HEK293 (cell line): ENCODE data around the gene RNF19B.

ENCODE experiments used
- CTCF ChIA-PET: fragments of 350-600 bp; formaldehyde crosslinking; extraction: SDS; loops from one replicate; lab custom pipeline; 2021; ENCODE audit warnings: antibody characterized with exemption; lab: Yijun Ruan, JAX
- POLR2A ChIA-PET: fragments of 300-600 bp; formaldehyde crosslinking; extraction: SDS; loops from one replicate; lab custom pipeline; 2020; ENCODE audit warnings: antibody characterized with exemption, inconsistent platforms; lab: Yijun Ruan, JAX
- H3K27ac ChIP-seq: fragments of 200-500 bp; sonication (Bioruptor generic); 2 replicates; pipeline ENCODE4 v1.5.1; 2014; ENCODE audit warnings: low read depth, low read length, control low read depth, inconsistent platforms; ENCODE audit errors: extremely low read depth
- H3K36me3 ChIP-seq, 2 experiments: fragments of 200-500 bp in 1 of 2; sonication (Bioruptor generic) in 1 of 2; 1 replicate in 1 of 2; 2 replicates in 1 of 2; pipeline ENCODE4 v1.5.1; 2014 to 2017; ENCODE audit warnings: inconsistent platforms in 2 of 2, low read length in 2 of 2; ENCODE audit not compliant: control insufficient read depth in 2 of 2, insufficient read depth in 1 of 2
- H3K4me1 ChIP-seq: fragments of 200-500 bp; sonication (Bioruptor generic); 2 replicates; pipeline ENCODE4 v1.5.1; 2014; ENCODE audit warnings: mild to moderate bottlenecking, low read length, inconsistent platforms; ENCODE audit not compliant: control insufficient read depth, insufficient read depth
- H3K4me3 ChIP-seq: 2 replicates; pipeline ENCODE4 v1.5.1; 2011; ENCODE audit warnings: low read depth, mild to moderate bottlenecking, control low read depth, low read length, moderate library complexity
- H3K9me3 ChIP-seq: fragments of 200-500 bp; sonication (Bioruptor generic); 2 replicates; pipeline ENCODE4 v1.5.1; 2014; ENCODE audit warnings: low read depth, low read length, inconsistent platforms; ENCODE audit not compliant: control insufficient read depth, insufficient read depth
- GLIS1 ChIP-seq: fragments of 450-650 bp; formaldehyde crosslinking; IDR thresholded peaks from 2 replicates; pipeline ENCODE4 v1.5.1; 2016; ENCODE audit warnings: missing biosample characterization, missing genetic modification characterization
- KLF7 ChIP-seq: fragments of 450-650 bp; formaldehyde crosslinking; IDR thresholded peaks from 2 replicates; pipeline ENCODE4 v1.5.1; 2016; ENCODE audit warnings: missing biosample characterization, missing genetic modification characterization, borderline replicate concordance
- OSR2 ChIP-seq: fragments of 450-650 bp; formaldehyde crosslinking; IDR thresholded peaks from 2 replicates; pipeline ENCODE4 v1.5.1; 2016; ENCODE audit warnings: missing biosample characterization, missing genetic modification characterization
- PRDM6 ChIP-seq: fragments of 450-650 bp; formaldehyde crosslinking; IDR thresholded peaks from 2 replicates; pipeline ENCODE4 v1.5.1; 2017; ENCODE audit warnings: missing biosample characterization, missing genetic modification characterization
- YY1 ChIP-seq: fragments of 450-650 bp; formaldehyde crosslinking; IDR thresholded peaks from 2 replicates; pipeline ENCODE4 v1.5.1; 2018; ENCODE audit warnings: missing biosample characterization, missing genetic modification characterization
- YY2 ChIP-seq: fragments of 450-650 bp; formaldehyde crosslinking; IDR thresholded peaks from 2 replicates; pipeline ENCODE4 v1.5.1; 2016; ENCODE audit warnings: missing biosample characterization, missing genetic modification characterization
- ZFP69B ChIP-seq: fragments of 450-650 bp; formaldehyde crosslinking; IDR thresholded peaks from 2 replicates; pipeline ENCODE4 v1.5.1; 2016; ENCODE audit warnings: missing biosample characterization, missing genetic modification characterization
- ZNF223 ChIP-seq: fragments of 450-650 bp; formaldehyde crosslinking; IDR thresholded peaks from 2 replicates; pipeline ENCODE4 v1.5.1; 2016; ENCODE audit warnings: missing biosample characterization, missing genetic modification characterization
- ZNF391 ChIP-seq: fragments of 450-650 bp; formaldehyde crosslinking; IDR thresholded peaks from 2 replicates; pipeline ENCODE4 v1.5.1; 2016; ENCODE audit warnings: low read depth, missing biosample characterization, missing genetic modification characterization, borderline replicate concordance
- ZNF423 ChIP-seq: fragments of 450-650 bp; formaldehyde crosslinking; IDR thresholded peaks from 2 replicates; pipeline ENCODE4 v1.5.1; 2016; ENCODE audit warnings: missing biosample characterization, missing genetic modification characterization
- ZNF449 ChIP-seq: fragments of 450-650 bp; formaldehyde crosslinking; IDR thresholded peaks from 2 replicates; pipeline ENCODE4 v1.5.1; 2017; ENCODE audit warnings: missing biosample characterization, mild to moderate bottlenecking, missing genetic modification characterization, moderate library complexity
- ZNF600 ChIP-seq: fragments of 450-650 bp; formaldehyde crosslinking; IDR thresholded peaks from 2 replicates; pipeline ENCODE4 v1.5.1; 2016; ENCODE audit warnings: missing biosample characterization, missing genetic modification characterization
- ZNF670 ChIP-seq: fragments of 450-650 bp; formaldehyde crosslinking; IDR thresholded peaks from 2 replicates; pipeline ENCODE4 v1.5.1; 2016; ENCODE audit warnings: missing biosample characterization, missing genetic modification characterization, low read depth
- ZNF692 ChIP-seq: fragments of 450-650 bp; formaldehyde crosslinking; IDR thresholded peaks from 2 replicates; pipeline ENCODE4 v1.5.1; 2016; ENCODE audit warnings: missing biosample characterization, missing genetic modification characterization
- ZNF701 ChIP-seq: fragments of 450-650 bp; formaldehyde crosslinking; IDR thresholded peaks from 2 replicates; pipeline ENCODE4 v1.5.1; 2016; ENCODE audit warnings: missing biosample characterization, missing genetic modification characterization
- ZNF768 ChIP-seq: fragments of 450-650 bp; formaldehyde crosslinking; IDR thresholded peaks from 2 replicates; pipeline ENCODE4 v1.5.1; 2018; ENCODE audit warnings: missing biosample characterization, mild to moderate bottlenecking, missing genetic modification characterization
- ZSCAN30 ChIP-seq: fragments of 450-650 bp; IDR thresholded peaks from 2 replicates; pipeline ENCODE4 v1.5.1; 2018; ENCODE audit warnings: missing biosample characterization, mild to moderate bottlenecking, missing genetic modification characterization, moderate library complexity

The RNF19B gene

GRCh38 chr1:32954168-32954567 lies 10.4 kb downstream of the RNF19B start:
- ChIA-PET POLR2A (interaction anchor here (0.6 to 3.0 kb wide), 3 partner anchors 10 to 185 kb away, joined by 4 to 17 read pairs (median 12); partner anchors contain the start of gene RNF19B), CTCF (no interaction called here)
- Histone ChIP-seq H3K9me3 (no peaks in the 10 kb centered on the region), H3K4me3 (no peak overlapping the region), H3K27ac (no peak overlapping the region), H3K36me3 (no peaks in the 10 kb centered on the region; a peak in 1 of 3 replicates), H3K4me1 (peaks cover 4% of the 10 kb centered on the region; the same call in 1 of the 2 replicates)
- no peak for TF ChIP-seq ZNF423 (tag by site-specific recombination)

GRCh38 chr1:32953495-32953894 lies 11.1 kb downstream of the RNF19B start:
- POLR2A ChIA-PET, result interaction anchor here (0.6 to 1.3 kb wide), 4 partner anchors 12 to 184 kb away, joined by 3 to 12 read pairs (median 4); no protein-coding TSS in a partner anchor
- CTCF ChIA-PET, result interaction anchor here (1.0 to 1.2 kb wide), 3 partner anchors 16 to 77 kb away, joined by 3 to 4 read pairs (median 4); no protein-coding TSS in a partner anchor
- Histone ChIP-seq H3K27ac (no peak overlapping the region), H3K9me3 (no peaks in the 10 kb centered on the region), H3K4me1 (peaks cover 8% of the 10 kb centered on the region; the same call in 1 of the 2 replicates), H3K4me3 (no peak overlapping the region), H3K36me3 (no peaks in the 10 kb centered on the region; a peak in 1 of 3 replicates)
- TF ChIP-seq OSR2 (peak; percentile 25; the same call in 1 of the 2 replicates), ZNF670 (no peak), GLIS1 (peak; percentile 47; the same call in 1 of the 2 replicates), ZNF391 (tag by site-specific recombination) (no peak), YY1 (tag by site-specific recombination) (no peak), ZNF692 (tag by site-specific recombination) (peak; percentile 64), ZFP69B (peak; percentile 34; the same call in 1 of the 2 replicates), PRDM6 (tag by site-specific recombination) (peak; percentile 45; the same call in 1 of the 2 replicates), ZNF768 (tag by site-specific recombination) (no peak)

- no peak overlapping the region for H3K27ac ChIP-seq
- ChIA-PET POLR2A (no interaction called here), CTCF (interaction anchor here (0.6 to 0.9 kb wide), 2 partner anchors 59 to 200 kb away, joined by 3 read pairs; no protein-coding TSS in a partner anchor)
- peaks cover 8% of the 10 kb centered on the region; the same call in 1 of the 2 replicates for H3K4me1 ChIP-seq
- no peaks in the 10 kb centered on the region for H3K9me3 ChIP-seq
- H3K4me3 ChIP-seq, result no peak overlapping the region
- H3K36me3 ChIP-seq, result peaks cover 12 to 32% of the 10 kb centered on the region in 2 experiments; a peak in 2 of 3 replicates
- TF ChIP-seq ZSCAN30 (tag by site-specific recombination), result no peak
- TF ChIP-seq ZNF701 (tag by site-specific recombination), result no peak
- no peak for TF ChIP-seq ZNF449
- TF ChIP-seq ZNF600 (tag by site-specific recombination), result peak; percentile 96
- no peak for TF ChIP-seq KLF7 (tag by site-specific recombination)
- no peak for TF ChIP-seq GLIS1
- TF ChIP-seq ZNF223 (tag by site-specific recombination), result no peak
- TF ChIP-seq YY2 (tag by site-specific recombination), result no peak
Measured at GRCh38 chr1:32949519-32949918, 15.1 kb downstream of the RNF19B start.
